ENCODE results near the gene ZNF831.

DNA sequence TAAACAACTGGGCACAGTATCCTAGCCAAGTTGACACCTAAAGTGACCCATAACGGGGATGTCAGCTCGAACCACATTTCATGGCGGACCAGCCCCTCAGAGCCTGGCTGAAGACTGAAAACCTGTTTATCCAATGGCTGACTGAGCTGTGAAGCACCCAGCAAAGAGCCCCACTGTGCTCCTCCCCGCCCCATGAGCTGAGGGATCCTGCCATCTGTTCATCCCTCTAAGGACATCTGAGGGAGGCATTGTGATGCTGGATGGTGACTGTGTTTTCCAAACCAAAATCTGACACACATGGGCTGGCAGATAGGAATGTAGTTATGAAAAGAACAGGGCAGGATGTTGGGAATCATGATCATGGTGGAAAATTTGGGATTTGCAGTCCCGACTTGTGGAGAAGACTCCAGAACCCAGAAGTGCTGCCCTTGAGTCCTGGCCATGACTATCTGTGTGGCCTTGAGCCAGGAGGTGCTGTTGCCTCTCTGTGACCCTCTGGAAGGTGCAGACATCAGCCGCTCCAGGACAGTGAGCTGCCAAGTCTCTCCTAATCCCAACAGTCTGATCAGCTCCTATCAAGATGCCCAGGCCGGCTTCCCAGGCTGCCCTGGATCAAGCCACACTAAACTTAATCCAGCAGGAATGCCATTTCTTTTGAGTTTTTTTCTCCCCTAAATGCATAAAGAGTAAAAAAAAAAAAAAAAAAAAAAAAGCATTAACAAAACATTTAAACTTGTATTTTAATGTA is 142.5 kb downstream of the ZNF831 start:
- TF ChIP-seq, protein P1, sequence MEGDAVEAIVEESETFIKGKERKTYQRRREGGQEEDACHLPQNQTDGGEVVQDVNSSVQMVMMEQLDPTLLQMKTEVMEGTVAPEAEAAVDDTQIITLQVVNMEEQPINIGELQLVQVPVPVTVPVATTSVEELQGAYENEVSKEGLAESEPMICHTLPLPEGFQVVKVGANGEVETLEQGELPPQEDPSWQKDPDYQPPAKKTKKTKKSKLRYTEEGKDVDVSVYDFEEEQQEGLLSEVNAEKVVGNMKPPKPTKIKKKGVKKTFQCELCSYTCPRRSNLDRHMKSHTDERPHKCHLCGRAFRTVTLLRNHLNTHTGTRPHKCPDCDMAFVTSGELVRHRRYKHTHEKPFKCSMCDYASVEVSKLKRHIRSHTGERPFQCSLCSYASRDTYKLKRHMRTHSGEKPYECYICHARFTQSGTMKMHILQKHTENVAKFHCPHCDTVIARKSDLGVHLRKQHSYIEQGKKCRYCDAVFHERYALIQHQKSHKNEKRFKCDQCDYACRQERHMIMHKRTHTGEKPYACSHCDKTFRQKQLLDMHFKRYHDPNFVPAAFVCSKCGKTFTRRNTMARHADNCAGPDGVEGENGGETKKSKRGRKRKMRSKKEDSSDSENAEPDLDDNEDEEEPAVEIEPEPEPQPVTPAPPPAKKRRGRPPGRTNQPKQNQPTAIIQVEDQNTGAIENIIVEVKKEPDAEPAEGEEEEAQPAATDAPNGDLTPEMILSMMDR (IDR thresholded peaks at IDR 0.05): no peak
- no peak for TF ChIP-seq POLR2A (IDR thresholded peaks at IDR 0.05)

Measured in thyroid gland (tissue), 4 donors.